Activated CD4-positive, CD25-positive, alpha-beta regulatory T cell treated with anti-CD3 and anti-CD28 coated beads, Interleukin-2, amount 50 U/mL, for 16 hours (primary cell): ENCODE measurements around the gene TUBGCP6.

ENCODE experiments used
- DNase-seq: peaks from one replicate; pipeline ENCODE4 v3.0.0-alpha.2; 2020; ENCODE audit warnings: low read depth, low spot score

TUBGCP6 gene

DNA sequence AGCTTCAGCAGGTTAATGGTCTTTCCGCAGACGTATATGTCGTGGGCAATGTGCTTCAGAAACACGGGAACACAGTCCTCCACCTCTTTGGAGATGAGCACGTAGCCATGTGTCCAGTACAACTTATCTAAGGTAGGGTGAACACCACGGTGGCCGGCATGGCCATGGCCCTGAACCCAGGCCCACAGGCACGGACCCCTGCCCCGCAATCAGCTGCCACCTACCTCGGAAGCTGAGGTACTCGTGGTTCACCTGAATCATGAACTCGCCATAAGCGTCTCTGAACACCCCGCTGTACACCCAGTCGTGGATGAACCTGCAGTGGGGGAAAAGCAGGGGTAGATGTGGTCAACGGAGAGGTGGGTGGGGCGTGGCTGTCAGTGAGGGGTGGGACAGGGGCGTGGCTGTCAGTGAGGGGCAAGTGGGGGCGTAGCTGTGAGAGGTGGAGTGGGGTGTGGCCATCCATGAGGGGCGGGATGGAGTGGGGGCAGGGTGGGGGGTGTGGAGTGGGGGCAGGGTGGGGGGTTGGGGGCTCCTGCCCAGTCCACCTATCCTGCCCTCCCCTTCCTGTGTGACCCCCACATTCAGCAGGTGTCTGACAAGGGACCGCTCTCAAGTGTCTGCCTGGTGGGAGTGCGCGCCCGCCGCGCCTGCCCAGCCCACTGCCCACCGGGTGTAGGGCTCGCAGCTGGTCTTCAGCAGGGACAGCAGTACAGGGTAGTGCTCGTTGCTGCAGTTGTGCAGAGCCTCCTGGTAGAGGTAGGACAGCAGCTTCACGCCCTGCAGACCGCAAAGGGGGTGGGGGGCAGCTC lies 18.6 kb downstream of the TUBGCP6 start:
- DNase-seq = no peak

- DNase-seq = no peak
Measured at GRCh38 chr22:50225200-50225969, 19.4 kb downstream of the TUBGCP6 start.

DNA sequence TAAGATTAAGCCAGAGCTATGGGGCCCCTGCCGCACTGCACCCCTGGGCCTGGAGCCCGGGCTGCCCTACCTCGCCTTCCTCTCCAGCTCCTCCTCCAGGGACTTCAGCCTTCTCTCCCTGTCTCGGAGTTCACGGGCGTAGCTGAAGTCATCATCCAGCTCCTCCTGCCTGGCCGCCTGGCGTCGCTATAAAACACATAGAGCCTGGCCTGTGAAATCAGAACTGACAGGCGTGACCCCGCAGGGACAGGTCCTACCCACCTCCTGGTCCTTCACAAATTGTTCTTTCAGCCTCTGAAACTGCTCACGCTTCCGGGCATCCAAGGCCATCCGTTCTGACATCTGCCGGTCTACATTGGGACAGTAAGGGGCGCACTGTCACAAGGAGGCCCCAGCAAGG lies 20.8 kb downstream of the TUBGCP6 start:
- DNase-seq = no peak

DNA sequence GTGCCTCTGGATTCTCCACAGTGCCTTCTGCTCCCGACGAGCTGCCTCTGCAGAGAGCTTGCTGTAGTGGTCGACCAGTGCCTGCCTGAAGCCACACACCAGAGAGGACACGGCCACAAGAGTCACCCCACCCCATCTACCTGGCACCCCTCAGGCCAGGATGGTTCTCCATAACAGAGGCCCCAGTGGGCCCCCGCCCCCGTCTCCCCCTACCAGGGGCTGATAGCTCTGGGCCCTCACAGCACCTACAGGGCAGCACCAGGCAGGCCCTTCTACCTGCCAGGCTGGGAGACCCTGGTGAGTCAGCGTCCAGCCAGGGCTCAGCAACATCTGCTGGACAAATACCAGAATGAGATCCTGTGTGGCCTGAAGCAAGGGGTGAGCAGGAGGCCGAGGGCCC lies 22.3 kb downstream of the TUBGCP6 start:
- DNase-seq = no peak

GRCh38 chr22:50221410-50222300 lies 23.2 kb downstream of the TUBGCP6 start:
- DNase-seq = no peak

GRCh38 chr22:50220603-50221409 lies 24.0 kb downstream of the TUBGCP6 start:
- no peak for DNase-seq

DNA sequence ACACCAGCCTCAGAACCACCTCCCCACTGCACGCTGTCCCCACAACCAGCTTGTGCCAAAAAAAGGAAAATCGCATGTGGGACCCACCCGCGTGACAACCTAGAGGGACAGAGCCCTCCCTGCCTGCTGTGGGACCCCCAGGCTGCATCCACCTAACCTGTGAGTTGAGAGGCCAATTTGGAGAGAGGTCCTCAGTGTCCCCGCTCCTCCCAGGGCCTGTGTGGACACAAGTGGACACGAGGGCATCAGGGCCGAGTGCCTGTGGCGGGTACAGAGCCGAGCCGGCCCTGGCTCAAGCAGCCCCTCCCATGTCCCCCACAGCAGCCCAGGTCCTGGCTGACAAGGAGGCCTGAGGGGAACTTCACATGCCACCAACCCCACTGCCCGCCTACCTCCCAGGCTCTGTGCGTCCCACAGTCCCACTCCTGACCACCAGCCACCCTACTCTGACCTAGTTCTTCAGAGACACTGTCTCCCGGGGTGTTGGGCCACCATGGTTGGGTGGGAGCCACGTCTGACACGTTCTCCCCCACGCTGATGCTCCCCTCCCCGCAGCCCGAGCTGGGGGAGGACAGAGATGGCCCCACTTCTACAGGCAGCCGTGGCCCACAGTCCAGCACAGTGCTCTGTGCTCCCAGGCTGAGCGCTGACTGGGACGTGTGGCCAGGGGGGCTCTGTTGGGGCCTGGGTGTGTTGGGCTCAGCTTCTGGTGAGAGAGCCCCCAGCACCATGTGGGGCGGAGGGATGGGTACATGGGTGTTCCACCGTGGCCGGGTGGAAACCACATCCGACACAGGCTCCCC lies 24.8 kb downstream of the TUBGCP6 start:
- DNase-seq = no peak

DNA sequence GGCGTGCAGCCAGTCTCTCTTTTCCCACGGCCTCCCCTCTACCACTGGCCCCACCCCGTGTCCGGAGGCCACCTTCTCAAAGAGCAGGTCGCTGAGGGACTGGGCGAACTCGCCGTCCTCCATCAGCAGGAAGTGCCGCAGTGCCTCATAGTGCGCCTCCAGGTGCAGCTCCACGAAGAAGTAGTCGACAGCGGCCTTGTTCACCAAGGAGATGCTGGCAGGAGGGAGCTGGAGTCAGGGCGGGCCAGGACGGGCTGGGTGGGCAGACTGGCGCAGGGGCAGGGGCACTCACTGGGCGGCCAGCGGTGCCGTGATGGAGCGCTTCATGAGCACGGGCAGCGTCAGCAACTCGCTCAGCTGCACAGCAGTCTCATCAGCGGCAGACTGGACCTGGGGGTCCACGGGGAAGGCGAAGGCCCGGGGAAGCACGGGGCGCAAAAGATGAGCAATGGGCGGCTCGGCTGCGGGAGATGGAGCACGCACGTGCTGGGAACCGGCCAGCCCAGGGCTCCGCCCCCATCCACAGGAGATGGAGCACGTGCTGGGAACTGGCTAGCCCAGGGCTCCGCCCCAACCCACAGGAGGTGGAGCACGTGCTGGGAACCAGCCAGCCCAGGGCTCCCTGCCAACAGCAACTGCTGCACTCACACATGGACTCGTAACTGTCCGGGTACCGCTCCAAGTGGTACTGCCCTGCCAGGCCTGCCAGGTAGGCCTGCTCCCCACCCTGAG lies 25.7 kb downstream of the TUBGCP6 start:
- DNase-seq = no peak

DNA sequence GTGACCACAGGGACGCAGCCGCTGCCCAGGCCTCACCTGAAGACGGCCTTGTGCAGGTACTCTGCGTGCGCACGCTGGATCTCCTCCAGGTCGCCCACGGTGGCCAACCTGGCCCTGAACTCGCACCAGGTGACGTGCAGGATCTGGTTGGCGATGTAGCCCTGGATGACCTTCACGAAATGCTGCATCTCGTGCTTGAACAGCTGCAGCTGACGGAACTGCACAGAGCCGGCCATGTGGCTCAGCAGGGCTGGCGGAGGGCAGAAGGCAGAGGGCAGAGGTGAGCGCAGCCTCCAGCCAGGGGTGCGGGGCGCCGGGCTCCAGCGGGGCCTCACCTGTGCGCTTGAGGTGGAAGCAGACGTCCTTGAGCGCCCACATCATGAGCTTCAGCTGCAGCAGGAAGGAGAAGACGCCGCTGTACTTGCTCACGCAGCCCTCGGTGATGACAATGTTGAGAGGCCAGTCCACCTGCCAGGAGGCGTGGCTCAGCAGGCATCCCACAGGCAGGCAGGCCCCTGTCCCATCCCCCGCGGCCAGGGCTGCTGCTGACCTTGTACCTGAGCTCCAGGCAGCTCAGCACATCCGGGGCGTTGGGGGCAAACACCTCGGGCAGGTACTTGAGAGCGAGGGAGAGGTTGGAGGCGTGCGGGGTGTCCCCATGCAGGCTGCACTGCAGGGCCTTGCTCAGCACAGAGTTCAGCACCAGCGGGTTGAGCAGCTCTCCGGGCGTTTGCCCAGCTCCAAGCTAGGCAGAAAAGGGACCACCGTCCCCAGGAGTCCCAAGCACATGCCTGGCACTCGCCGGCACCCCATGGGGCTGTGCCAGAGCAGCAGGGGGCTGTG lies 26.4 kb downstream of the TUBGCP6 start:
- no peak for DNase-seq

DNA sequence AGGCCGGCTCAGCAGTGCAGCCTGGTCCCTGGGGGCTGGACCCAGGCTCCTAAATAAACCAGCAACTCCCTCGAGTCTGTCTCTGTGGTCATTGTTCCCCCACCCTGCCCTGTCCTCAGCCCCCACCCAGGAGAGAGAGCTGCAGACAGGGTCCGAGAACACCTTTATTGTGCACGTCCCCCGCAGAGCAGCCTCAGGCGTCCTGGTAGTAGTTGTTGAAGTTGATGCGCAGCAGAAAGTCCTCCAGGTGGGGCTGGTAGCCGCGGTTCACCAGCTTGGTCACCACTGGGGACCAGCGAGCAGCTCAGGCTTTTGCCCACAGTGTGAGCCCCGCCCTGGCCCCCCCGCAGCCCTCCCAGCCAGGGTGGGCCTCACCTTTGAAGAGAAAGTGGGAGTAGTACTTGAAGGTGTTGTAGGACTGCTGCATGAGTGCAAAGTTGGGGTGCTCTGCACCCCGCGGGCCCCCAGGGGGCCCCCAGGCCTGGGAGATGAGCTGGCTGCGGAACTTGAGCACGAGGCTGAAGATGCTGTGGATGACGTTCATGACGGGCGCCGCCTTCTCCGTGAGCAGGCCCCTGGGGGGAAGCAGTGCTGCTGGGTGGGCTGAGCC lies 27.2 kb downstream of the TUBGCP6 start:
- no peak for DNase-seq

GRCh38 chr22:50216684-50217520 lies 27.9 kb downstream of the TUBGCP6 start:
- no peak for DNase-seq

- no peak for DNase-seq
Measured at GRCh38 chr22:50216055-50216683, 28.7 kb downstream of the TUBGCP6 start.

- DNase-seq = no peak
Measured at GRCh38 chr22:50215297-50216054, 29.3 kb downstream of the TUBGCP6 start.

- no peak for DNase-seq
Measured at GRCh38 chr22:50213263-50213662, 31.6 kb downstream of the TUBGCP6 start.

DNA sequence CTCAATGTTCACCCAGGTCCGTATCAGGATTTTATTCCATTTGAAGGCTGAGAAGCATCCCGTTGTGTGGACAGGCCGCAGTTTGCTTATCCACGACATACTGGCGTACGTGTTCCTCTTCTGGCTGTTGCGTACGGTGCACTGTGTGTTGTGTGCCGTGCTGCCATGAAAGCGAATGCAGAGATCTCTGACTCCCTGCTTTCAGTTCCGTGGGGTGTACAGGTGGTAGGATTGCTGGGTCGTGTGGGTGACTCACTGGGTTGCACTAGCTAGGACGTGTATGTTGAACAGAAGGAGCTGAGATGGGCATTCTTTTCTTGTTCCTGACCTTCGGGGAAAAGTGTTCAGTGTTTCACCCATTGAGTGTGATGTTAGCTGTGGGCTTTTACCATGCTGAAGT lies 33.7 kb downstream of the TUBGCP6 start:
- no peak for DNase-seq
